DND-41 (cell line): Measurements from ENCODE around the gene PRMT2.

Experiments
- ATAC-seq: fragments of 200-7000 bp; cut with Tn5 transposase; 3 replicates; pipeline ENCODE4 v1.9.1; 2021; ENCODE audit warnings: low read depth; ENCODE audit not compliant: insufficient read depth
- DNase-seq: peaks from one replicate; pipeline ENCODE4 v3.0.0-alpha.2; 2020
- H2AFZ ChIP-seq: 2 replicates; pipeline ENCODE4 v1.6.0; 2012; ENCODE audit warnings: low read depth, low read length
- H3K27ac ChIP-seq: 2 replicates; pipeline ENCODE4 v1.5.1; 2012; ENCODE audit warnings: low read length, inconsistent platforms
- H3K27me3 ChIP-seq: fragments of 200-600 bp; sonication (generic); 2 replicates; pipeline ENCODE4 v1.6.0; 2012; ENCODE audit warnings: low read length, mild to moderate bottlenecking, inconsistent platforms; ENCODE audit not compliant: insufficient read depth, poor library complexity
- H3K36me3 ChIP-seq: 2 replicates; pipeline ENCODE4 v1.5.1; 2012; ENCODE audit warnings: low read length, inconsistent platforms; ENCODE audit not compliant: insufficient read depth
- H3K4me1 ChIP-seq: 2 replicates; pipeline ENCODE4 v1.5.1; 2012; ENCODE audit warnings: mild to moderate bottlenecking, low read length; ENCODE audit not compliant: insufficient read depth
- H3K4me2 ChIP-seq: 2 replicates; pipeline ENCODE4 v1.6.0; 2012; ENCODE audit warnings: mild to moderate bottlenecking, moderate library complexity, low read length, inconsistent platforms; ENCODE audit not compliant: insufficient read depth
- H3K4me3 ChIP-seq, 2 experiments: fragments of 200-600 bp in 1 of 2; shearing (Covaris generic) in 1 of 2; 2 replicates each; pipeline ENCODE4 v1.5.1; 2012 to 2016; ENCODE audit warnings: inconsistent platforms in 2 of 2, low read length in 2 of 2, mild to moderate bottlenecking in 2 of 2, low read depth in 1 of 2, moderate library complexity in 1 of 2
- H3K79me2 ChIP-seq: 2 replicates; pipeline ENCODE4 v1.6.0; 2012; ENCODE audit warnings: low read length, inconsistent platforms; ENCODE audit not compliant: insufficient read depth
- H3K9ac ChIP-seq: 2 replicates; pipeline ENCODE4 v1.6.0; 2012; ENCODE audit warnings: low read depth, mild to moderate bottlenecking, inconsistent platforms, low read length, moderate library complexity
- H3K9me3 ChIP-seq: 2 replicates; pipeline ENCODE4 v1.5.1; 2012; ENCODE audit warnings: low read length, moderate library complexity, mild to moderate bottlenecking, inconsistent platforms; ENCODE audit not compliant: insufficient read depth, severe bottlenecking
- H4K20me1 ChIP-seq: 2 replicates; pipeline ENCODE4 v1.6.0; 2012; ENCODE audit warnings: low read length; ENCODE audit not compliant: insufficient read depth
- EZH2 ChIP-seq: IDR thresholded peaks from 3 replicates; pipeline ENCODE4 v1.6.1; 2012; ENCODE audit warnings: borderline replicate concordance, low read depth, mild to moderate bottlenecking, moderate library complexity, low read length, inconsistent platforms; ENCODE audit not compliant: severe bottlenecking
- TF ChIP-seq, protein P1 (sequence below): IDR thresholded peaks from 2 replicates; pipeline ENCODE4 v1.5.1; 2012; ENCODE audit warnings: borderline replicate concordance, low read length, moderate library complexity, mild to moderate bottlenecking; ENCODE audit not compliant: poor library complexity, severe bottlenecking; ENCODE audit errors: extremely low read depth

PRMT2 gene

DNA sequence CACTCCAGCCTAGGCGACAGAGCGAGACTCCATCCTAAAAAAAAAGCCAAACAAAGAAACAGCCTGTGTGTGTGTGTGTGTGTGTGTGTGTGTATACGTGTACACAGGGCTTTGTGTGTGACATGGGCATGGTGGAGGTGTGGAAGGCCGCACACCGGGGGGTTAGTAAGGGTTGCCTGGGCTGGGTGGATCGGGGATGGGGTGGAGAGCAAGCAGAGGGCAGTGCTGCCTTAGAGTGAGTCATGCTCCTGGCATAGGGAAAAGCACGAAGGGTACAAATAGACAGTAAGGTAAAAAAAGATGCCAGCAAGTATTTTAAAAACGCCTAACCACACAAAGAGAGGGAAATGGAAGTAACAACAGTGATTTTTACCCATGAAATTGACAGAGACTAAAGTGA is 6.2 kb downstream of the PRMT2 start:
- Histone ChIP-seq H3K4me3 (no peak overlapping the region), H3K36me3 (peaks cover 85% of the 10 kb centered on the region), H2AFZ (no peak overlapping the region), H3K4me1 (peaks cover 29% of the 10 kb centered on the region), H4K20me1 (peaks cover 3% of the 10 kb centered on the region; the same call in 1 of the 2 replicates), H3K79me2 (peaks cover 46% of the 10 kb centered on the region), H3K9me3 (no peaks in the 10 kb centered on the region), H3K9ac (no peak overlapping the region), H3K4me2 (no peak overlapping the region), H3K27ac (no peak overlapping the region), H3K27me3 (no peaks in the 10 kb centered on the region)
- TF ChIP-seq, protein P1, sequence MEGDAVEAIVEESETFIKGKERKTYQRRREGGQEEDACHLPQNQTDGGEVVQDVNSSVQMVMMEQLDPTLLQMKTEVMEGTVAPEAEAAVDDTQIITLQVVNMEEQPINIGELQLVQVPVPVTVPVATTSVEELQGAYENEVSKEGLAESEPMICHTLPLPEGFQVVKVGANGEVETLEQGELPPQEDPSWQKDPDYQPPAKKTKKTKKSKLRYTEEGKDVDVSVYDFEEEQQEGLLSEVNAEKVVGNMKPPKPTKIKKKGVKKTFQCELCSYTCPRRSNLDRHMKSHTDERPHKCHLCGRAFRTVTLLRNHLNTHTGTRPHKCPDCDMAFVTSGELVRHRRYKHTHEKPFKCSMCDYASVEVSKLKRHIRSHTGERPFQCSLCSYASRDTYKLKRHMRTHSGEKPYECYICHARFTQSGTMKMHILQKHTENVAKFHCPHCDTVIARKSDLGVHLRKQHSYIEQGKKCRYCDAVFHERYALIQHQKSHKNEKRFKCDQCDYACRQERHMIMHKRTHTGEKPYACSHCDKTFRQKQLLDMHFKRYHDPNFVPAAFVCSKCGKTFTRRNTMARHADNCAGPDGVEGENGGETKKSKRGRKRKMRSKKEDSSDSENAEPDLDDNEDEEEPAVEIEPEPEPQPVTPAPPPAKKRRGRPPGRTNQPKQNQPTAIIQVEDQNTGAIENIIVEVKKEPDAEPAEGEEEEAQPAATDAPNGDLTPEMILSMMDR, result no peak
- no peak for TF ChIP-seq EZH2
- no peak for DNase-seq
- no peak for ATAC-seq

- H3K79me2 ChIP-seq, result peaks cover 30% of the 10 kb centered on the region
These were observed 8.1 kb downstream of the PRMT2 start for GRCh38 chr21:46643379-46644177.

GRCh38 chr21:46645840-46646239 is 10.4 kb downstream of the PRMT2 start:
- no peaks in the 10 kb centered on the region for H3K27me3 ChIP-seq
- DNase-seq (no peak), ATAC-seq (no peak)
- H3K4me3 ChIP-seq, result no peak overlapping the region
- H3K9ac ChIP-seq, result no peak overlapping the region
- peaks cover 98% of the 10 kb centered on the region for H3K36me3 ChIP-seq
- TF ChIP-seq EZH2, result no peak
- TF ChIP-seq, protein P1, result no peak
- no peak overlapping the region for H2AFZ ChIP-seq
- no peak overlapping the region for H3K4me2 ChIP-seq
- no peak overlapping the region for H3K27ac ChIP-seq
- peaks cover 8% of the 10 kb centered on the region; the same call in 1 of the 2 replicates for H4K20me1 ChIP-seq
- H3K9me3 ChIP-seq, result no peaks in the 10 kb centered on the region
- peaks cover 14% of the 10 kb centered on the region for H3K79me2 ChIP-seq
- no peaks in the 10 kb centered on the region for H3K4me1 ChIP-seq

More at GRCh38 chr21:46643379-46644177, 8.1 kb downstream of the PRMT2 start:
- H3K4me3 ChIP-seq, result no peak overlapping the region
- no peaks in the 10 kb centered on the region for H3K9me3 ChIP-seq
- H3K27me3 ChIP-seq, result no peaks in the 10 kb centered on the region
- H3K9ac ChIP-seq, result no peak overlapping the region
- H2AFZ ChIP-seq, result no peak overlapping the region
- H3K4me1 ChIP-seq, result peaks cover 10% of the 10 kb centered on the region; the same call in 1 of the 2 replicates
- TF ChIP-seq, protein P1, result no peak
- no peak for TF ChIP-seq EZH2
- H3K4me2 ChIP-seq, result no peak overlapping the region
- ATAC-seq (no peak), DNase-seq (no peak)
- peaks cover 86% of the 10 kb centered on the region for H3K36me3 ChIP-seq
- peaks cover 4% of the 10 kb centered on the region; the same call in 1 of the 2 replicates for H4K20me1 ChIP-seq
- no peak overlapping the region for H3K27ac ChIP-seq
